Lung microvascular endothelial cell (primary cell): Measurements from ENCODE around the gene IQCM. TPM values are rescaled to one million over a fixed set of nuclear protein-coding genes. Genes with fewer than 3 reads are reported as not detected.
A peak's percentile ranks its signal among the peaks of the same experiment; 100 is the strongest.
"Not testable (repeated sequence)": the region's sequence is repeated elsewhere in the genome, so short reads cannot be mapped to it uniquely, and the experiment has no call there.

Source experiments
- DNase-seq, 2 donors: peaks; one replicate each; pipeline versions ENCODE4 v3.0.0 to v3.0.0-alpha.2; 2010; ENCODE audit warnings: low read depth in 2 of 2
- total RNA-seq: library from RNA; depleted of rRNA; stranded (reverse); fragments of >200 nt; gene quantifications from 2 replicates; pipeline ENCODE4 v1.2.1, GENCODE V29; 2014

Gene IQCM
- total RNA-seq, 1 donor from 2014 or later, result not detected

DNA sequence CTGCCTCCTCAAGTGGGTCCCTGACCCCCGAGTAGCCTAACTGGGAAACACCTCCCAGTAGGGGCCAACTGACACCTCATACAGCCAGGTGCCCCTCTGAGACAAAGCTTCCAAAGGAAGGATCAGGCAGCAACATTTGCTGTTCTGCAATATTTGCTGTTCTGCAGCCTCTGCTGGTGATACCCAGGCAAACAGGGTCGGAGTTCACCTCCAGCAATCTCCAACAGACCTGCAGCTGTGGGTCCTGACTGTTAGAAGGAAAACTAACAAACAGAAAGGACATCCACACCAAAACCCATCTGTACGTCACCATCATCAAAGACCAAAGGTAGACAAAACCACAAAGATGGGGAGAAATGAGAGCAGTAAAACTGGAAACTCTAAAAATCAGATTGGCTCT lies 347.0 kb downstream of the IQCM start:
- not testable (repeated sequence) for DNase-seq

DNA sequence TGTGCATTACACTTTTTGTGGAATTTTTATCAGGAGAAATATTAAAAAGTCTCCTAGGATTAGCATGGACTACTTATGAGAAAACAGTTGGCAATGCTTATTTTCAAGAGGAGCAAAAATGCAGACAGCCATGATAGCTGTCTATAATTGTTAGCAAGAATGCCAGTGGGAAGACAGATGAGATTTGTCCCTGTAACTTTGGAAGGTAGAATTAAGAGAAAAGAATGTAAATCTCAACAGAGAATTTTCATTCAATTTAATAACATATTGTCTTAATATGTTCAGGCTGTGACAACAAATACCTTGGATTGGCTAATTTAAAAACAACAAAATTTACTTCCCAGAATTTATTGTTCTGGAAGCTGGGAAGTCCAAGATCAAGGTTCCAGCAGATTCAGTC lies 349.2 kb downstream of the IQCM start:
- no peak for DNase-seq

DNA sequence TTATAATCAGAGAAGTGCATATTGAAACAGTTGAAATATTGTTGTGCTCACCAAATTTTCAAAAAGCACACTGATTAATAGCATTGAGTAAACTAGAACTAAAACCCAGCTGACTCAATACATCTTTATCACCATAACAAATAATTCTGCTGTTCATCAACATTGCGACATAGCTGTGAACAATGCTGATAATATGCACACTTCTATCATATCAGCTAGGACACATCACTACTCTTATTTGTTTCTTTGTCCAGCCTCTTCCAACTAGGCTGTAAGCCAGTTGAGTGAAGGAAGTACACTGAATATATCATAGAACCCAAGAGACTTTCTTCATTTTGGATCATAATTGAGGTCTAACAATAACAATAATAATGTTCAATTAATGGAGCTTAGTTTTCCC lies 349.7 kb downstream of the IQCM start:
- DNase-seq, result no peak

DNA sequence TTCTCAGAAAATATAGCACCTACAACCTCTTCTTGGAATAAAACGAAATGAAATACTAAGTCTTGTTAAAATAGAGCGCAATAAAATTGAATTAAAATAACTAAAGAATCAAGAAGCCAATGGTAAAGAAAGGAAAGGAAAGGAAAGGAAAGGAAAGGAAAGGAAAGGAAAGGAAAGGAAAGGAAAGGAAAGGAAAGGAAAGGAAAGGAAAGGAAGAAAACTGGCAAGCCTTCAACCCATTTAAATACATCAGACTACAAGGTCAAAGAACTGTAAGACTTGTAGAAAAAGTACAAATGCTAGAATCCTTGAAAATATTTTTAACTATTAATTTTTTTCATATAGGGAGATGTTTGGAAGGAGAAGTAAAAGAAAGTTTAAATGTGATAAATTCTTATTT lies 372.1 kb downstream of the IQCM start:
- no peak for DNase-seq

- no peak for DNase-seq
Observed at GRCh38 chr4:149441338-149441737, 374.3 kb downstream of the IQCM start.

GRCh38 chr4:149426461-149426860 lies 389.2 kb downstream of the IQCM start:
- DNase-seq, result no peak

GRCh38 chr4:149409555-149409962 lies 406.1 kb downstream of the IQCM start:
- DNase-seq, result no peak

- peak; percentile 24 to 32 for DNase-seq
Observed at GRCh38 chr4:149409146-149409545, 406.5 kb downstream of the IQCM start.

DNA sequence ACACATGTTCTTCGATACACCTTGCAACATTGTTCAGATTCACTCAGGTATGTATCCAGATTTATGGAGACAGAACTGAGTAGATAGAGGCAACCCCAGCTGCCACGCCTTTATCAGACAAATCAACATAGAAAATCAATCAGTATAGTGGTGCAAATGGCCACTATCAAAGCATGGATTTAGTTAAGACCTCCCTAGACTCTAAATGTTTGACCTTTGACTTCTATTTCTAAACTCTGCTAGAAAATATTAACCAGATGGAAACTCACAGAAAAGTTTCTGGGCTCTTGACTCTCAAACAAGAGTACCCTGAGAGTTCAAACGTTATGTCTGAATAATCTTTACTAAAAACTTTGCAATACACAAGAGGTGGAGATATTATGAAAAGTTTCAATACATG lies 411.5 kb downstream of the IQCM start:
- DNase-seq, result no peak

DNA sequence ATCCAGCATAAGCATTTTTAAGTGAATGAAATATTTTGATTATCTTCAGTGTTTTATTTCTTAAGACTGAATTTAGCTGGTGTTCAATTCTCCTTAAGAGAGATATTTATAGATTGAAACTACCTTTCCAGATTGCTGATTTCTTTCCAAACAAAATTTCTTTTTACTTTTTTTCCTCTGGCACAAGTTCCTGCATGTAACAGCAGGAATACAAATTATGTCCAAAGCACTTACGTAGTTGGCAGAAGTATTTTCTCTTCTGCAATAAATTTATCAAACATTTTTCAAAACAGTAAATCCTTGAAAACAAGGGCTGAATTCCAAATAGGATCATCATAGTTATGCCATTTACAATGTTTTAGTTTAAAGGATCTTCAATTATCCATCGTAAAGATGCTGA lies 412.6 kb downstream of the IQCM start:
- DNase-seq, result no peak

DNA sequence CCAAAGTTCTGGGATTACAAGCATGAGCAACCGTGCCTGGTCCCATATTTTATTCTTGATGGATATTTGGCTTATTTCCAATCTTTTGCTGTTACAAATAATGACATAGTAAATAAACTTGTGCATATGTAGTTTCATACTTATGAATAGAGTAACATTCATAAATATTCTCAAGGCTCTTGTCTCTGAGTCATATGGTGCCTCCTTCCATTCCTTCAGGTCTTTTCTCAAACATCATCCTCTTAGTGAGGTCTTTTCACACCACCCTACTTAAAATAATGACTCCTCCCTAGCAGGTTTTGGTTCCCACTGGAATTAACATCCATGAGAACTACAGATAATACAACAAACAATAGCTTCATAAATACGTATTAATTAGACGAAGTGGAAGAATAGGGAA lies 416.6 kb downstream of the IQCM start:
- DNase-seq, result no peak

GRCh38 chr4:149370785-149371420 lies 444.7 kb downstream of the IQCM start:
- peak; percentile 52 to 55 for DNase-seq

- DNase-seq, result no peak
Observed at GRCh38 chr4:149370002-149370401, 445.6 kb downstream of the IQCM start.

DNA sequence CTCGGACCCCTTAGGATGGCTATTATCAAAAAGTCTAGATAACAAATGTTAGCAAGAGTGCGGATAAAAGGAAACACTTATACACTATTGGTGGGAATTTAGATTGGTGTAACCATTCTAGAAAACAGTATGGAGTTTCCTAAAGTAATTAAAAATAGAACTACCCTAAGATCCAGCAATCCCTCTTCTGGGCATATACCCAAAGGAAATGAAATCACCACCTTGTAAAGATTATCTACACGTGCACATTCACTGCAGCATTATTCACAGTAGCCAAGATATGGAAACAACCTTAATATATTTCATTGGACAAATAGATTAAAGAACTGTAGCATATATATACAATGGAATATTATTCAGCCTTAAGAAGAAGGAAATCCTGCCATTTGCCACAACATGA lies 462.4 kb downstream of the IQCM start:
- DNase-seq, result no peak

- no peak for DNase-seq
Observed at GRCh38 chr4:149349541-149349940, 466.1 kb downstream of the IQCM start.

- peak in 1 of 2 donors; percentile 14 for DNase-seq
Observed at GRCh38 chr4:149347139-149347538, 468.5 kb downstream of the IQCM start.

GRCh38 chr4:149345424-149345823 lies 470.2 kb downstream of the IQCM start:
- DNase-seq, result no peak

- DNase-seq, result peak; percentile 6 to 49
Observed at GRCh38 chr4:149344436-149344835, 471.2 kb downstream of the IQCM start.

GRCh38 chr4:149343614-149344013 lies 472.0 kb downstream of the IQCM start:
- DNase-seq, result no peak

DNA sequence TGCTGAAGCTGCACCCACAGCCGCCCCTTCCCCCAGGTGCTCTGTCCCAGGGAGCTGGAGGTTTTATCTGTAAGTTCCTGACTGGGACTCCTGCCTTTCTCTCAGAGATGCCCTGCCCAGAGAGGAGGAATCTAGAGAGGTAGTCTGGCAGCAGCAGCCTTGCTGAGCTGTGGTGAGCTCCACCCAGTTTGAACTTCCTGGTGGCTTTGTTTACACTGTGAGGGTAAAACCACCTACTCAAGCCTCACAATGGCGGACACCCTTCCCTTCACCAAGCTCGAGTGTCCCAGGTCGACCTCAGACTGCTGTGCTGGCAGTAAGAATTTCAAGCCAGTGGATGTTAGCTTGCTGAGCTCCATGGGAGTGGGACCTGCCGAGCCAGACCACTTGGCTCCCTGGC lies 474.5 kb downstream of the IQCM start:
- not testable (repeated sequence) for DNase-seq

- DNase-seq, result no peak
Observed at GRCh38 chr4:149328161-149328560, 487.5 kb downstream of the IQCM start.

DNA sequence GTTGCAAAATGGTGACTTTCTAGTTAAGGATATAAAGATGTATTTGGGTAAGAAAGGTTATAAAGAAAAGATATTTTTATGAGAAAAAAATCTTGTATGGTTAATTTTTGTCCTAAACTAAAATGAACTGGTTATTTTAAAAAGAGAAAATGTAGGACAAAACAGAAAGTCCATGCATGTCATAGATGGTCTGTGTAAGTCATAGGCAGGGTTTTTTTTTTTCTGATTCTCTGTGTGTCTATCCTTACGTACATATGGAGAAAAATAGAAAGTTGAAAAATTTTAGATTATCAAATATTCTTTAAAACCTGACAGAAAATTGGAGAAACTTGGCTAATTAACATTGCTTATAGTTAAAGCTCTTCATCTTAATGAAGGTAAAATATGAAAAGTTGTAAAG lies 493.4 kb downstream of the IQCM start:
- no peak for DNase-seq

- DNase-seq, result no peak
Observed at GRCh38 chr4:149321438-149321837, 494.2 kb downstream of the IQCM start.

DNA sequence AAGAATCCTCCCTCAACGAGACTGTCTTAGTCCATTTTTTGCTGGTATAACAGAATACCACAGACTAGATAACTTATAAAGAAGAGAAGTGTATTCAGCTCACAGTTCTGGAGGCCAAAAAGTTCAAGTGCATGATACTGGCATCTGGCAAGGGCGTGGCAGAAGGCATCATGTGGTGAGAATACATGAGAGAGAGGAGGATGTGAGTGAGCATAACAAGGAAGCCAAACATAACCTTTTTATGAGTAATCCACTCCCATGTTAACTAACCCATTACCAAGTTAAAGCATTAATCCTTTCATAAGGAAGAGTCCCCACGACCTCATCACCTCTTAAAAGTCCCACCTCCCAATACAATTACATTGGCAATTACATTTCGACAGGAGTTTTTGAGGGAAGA lies 504.6 kb downstream of the IQCM start:
- DNase-seq, result no peak
